H1 (cell line): ENCODE data around the gene GPC6. TPM values are rescaled to one million over a fixed set of nuclear protein-coding genes. Genes with fewer than 3 reads are reported as not detected.

Experiments
- CHD2 ChIP-seq: IDR thresholded peaks from 2 replicates; pipeline ENCODE4 v1.6.1; 2012; ENCODE audit warnings: low read length, improper control_type of control experiment
- EGR1 ChIP-seq: IDR thresholded peaks from 2 replicates; pipeline ENCODE4 v1.6.1; 2011; ENCODE audit warnings: low read depth, low read length, borderline replicate concordance
- EZH2 ChIP-seq: fragments of 200-600 bp; sonication (generic); IDR thresholded peaks from 2 replicates; pipeline ENCODE4 v1.7.1; 2012; ENCODE audit warnings: low read depth, mild to moderate bottlenecking, moderate library complexity, low read length, inconsistent platforms; ENCODE audit not compliant: severe bottlenecking
- HDAC2 ChIP-seq, 2 experiments: fragments of 300-600 bp in 1 of 2; sonication (generic) in 1 of 2; IDR thresholded peaks; 2 replicates each; pipeline ENCODE4 v1.6.1; 2011 to 2012; ENCODE audit warnings: low read depth in 2 of 2, low read length in 2 of 2, mild to moderate bottlenecking in 2 of 2, moderate library complexity in 2 of 2, borderline replicate concordance in 1 of 2, inconsistent platforms in 1 of 2
- NRF1 ChIP-seq: IDR thresholded peaks from 2 replicates; pipeline ENCODE4 v1.6.1; 2011; ENCODE audit warnings: mild to moderate bottlenecking, low read depth, low read length, improper control_type of control experiment
- RAD21 ChIP-seq, 2 experiments: IDR thresholded peaks in 1 of 2; conservative IDR thresholded peaks in 1 of 2; 2 replicates each; pipeline ENCODE4 v1.6.1; 2011; ENCODE audit warnings: low read depth in 2 of 2, low read length in 2 of 2, improper control_type of control experiment in 1 of 2, inconsistent platforms in 1 of 2, mild to moderate bottlenecking in 1 of 2, moderate library complexity in 1 of 2
- SUZ12 ChIP-seq: fragments of 200-600 bp; sonication (generic); IDR thresholded peaks from 2 replicates; pipeline ENCODE4 v1.6.1; 2012; ENCODE audit warnings: mild to moderate bottlenecking, inconsistent platforms, low read length, moderate library complexity, mixed read lengths
- TCF12 ChIP-seq: IDR thresholded peaks from 2 replicates; pipeline ENCODE4 v1.6.1; 2011; ENCODE audit warnings: low read depth, mild to moderate bottlenecking, low read length
- polyA plus RNA-seq, 7 experiments: library from polyadenylated mRNA; depleted of rRNA in 3 of 7; stranded (reverse) in 5 of 7; unstranded in 2 of 7; fragments of >200 nt in 5 of 7; fragments of 200-250 nt in 2 of 7; gene quantifications; 1 replicate in 5 of 7; 2 replicates in 1 of 7; 4 replicates in 1 of 7; pipeline versions ENCODE4 v1.2.1 to v1.2.3, GENCODE V29; 2011 to 2013; ENCODE audit warnings: missing spikeins in 2 of 7, mixed read lengths in 2 of 7
- total RNA-seq: library from RNA; stranded (reverse); fragmentation: NEBNext Ultra II Directional; extraction: Animal tissue kit (Norgen Biotek cat#: 25700); gene quantifications from 2 replicates; pipeline ENCODE4 v1.2.1, GENCODE V29; 2021

The GPC6 gene
- total and polyA plus RNA-seq, 2 of the 8 experiments (the other 6 are each of a cell fraction or from before 2014, with no cell fraction given), result 5.4 to 12.0 TPM

DNA sequence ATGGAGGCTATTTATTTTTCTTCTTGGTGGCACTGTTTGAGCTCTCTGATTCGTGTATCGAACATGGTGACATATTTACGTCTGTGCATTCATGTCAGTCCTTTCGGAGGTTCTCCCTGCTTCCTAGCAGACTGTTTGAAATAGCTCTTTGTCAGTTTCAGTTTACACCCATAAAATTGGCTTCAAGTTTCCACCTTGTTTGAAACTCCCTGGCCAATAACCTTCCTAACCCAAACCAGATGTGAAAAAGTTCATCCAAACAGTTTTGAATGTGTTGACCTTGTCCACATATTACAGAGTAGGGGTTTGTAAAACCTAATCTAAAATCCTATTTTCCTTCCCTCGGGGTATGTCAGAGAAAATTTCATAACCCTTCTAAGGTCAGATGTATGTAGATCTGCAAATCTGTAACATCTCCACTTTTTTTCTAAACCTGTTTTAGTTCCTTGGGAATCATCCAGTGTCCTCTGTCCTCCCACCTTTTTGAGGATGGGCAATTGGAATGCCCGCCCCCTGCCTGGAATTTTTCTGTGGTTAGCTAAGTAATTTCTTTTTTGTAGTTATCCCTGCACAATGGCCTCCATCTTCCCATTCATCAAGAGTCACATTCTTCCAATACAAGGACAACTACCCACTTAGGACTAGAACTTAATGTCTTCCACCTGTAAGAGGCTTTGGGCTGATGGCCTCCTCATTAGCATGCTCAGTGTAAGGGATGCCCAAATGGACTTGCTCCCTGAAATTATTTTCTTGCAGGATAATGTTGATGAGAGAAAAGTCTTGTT is 499.8 kb downstream of the GPC6 start (continued):
- TF ChIP-seq HDAC2 (IDR thresholded peaks at IDR 0.05; ENCODE audit: borderline replicate concordance in 1 of 2, low read depth in 2 of 2, low read length in 2 of 2) (no peak), NRF1 (no peak), SUZ12 (no peak), EGR1 (no peak), RAD21 (IDR thresholded peaks at IDR 0.05 in 1 of 2, conservative IDR thresholded peaks at IDR 0.05 in 1 of 2; ENCODE audit: low read depth in 2 of 2, low read length in 2 of 2) (no peak), CHD2 (no peak), EZH2 (no peak), TCF12 (no peak)
- TF ChIP-seq, all 59 proteins: peak for 0
